ENCODE measurements around the gene SUCLG2. TPM values are rescaled to one million over a fixed set of nuclear protein-coding genes. Genes with fewer than 3 reads are reported as not detected.
A peak's percentile ranks its signal among the peaks of the same experiment; 100 is the strongest.

Gene SUCLG2
- total and polyA plus RNA-seq, 11 donors: 41.6 to 119 (median 77.6) TPM

DNA sequence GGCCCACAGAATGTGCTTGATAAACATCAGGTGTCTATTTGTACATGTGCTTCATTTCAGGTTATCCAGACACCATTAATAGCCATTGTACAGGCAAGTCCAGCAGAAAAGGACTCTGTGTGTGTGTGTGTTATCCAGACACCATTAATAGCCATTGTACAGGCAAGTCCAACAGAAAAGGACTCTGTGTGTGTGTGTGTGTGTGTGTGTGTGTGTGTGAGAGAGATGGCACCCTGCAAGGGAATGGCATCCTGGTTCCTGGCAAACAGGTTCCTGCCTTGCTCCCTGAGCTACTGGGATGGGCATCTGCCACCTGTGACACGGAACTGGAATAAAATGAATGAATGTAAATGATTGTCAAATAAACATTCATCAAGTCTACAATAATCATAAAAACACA lies 11.7 kb downstream of the SUCLG2 start:
- Histone ChIP-seq H3K9me3 (no peaks in the 10 kb centered on the region), H3K27me3 (no peaks in the 10 kb centered on the region), H3K27ac (no peak overlapping the region), H3K36me3 (peaks cover 0 to 4% (median 0%) of the 10 kb centered on the region in 9 donors), H3K4me3 (no peak overlapping the region), H3K4me1 (peaks cover 0 to 39% (median 4%) of the 10 kb centered on the region in 12 donors)
- DNase-seq (no peak), ATAC-seq (peak in 3 of 4 donors; percentile 31 to 58 (median 49))
- WGBS, 4 donors: 0 to 96% (median 79%) methylated on average over 1 of the region's 1 CpG
- intact Hi-C loops (cut with DNase I): no loop called here
- TF ChIP-seq POLR2A (IDR thresholded peaks at IDR 0.05): no peak
- TF ChIP-seq, protein P1, sequence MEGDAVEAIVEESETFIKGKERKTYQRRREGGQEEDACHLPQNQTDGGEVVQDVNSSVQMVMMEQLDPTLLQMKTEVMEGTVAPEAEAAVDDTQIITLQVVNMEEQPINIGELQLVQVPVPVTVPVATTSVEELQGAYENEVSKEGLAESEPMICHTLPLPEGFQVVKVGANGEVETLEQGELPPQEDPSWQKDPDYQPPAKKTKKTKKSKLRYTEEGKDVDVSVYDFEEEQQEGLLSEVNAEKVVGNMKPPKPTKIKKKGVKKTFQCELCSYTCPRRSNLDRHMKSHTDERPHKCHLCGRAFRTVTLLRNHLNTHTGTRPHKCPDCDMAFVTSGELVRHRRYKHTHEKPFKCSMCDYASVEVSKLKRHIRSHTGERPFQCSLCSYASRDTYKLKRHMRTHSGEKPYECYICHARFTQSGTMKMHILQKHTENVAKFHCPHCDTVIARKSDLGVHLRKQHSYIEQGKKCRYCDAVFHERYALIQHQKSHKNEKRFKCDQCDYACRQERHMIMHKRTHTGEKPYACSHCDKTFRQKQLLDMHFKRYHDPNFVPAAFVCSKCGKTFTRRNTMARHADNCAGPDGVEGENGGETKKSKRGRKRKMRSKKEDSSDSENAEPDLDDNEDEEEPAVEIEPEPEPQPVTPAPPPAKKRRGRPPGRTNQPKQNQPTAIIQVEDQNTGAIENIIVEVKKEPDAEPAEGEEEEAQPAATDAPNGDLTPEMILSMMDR (IDR thresholded peaks at IDR 0.05): no peak

GRCh38 chr3:67642190-67642589 lies 12.2 kb downstream of the SUCLG2 start:
- Histone ChIP-seq H3K4me3 (no peak overlapping the region), H3K4me1 (peaks cover 0 to 35% (median 3%) of the 10 kb centered on the region in 12 donors), H3K9me3 (no peaks in the 10 kb centered on the region), H3K27ac (no peak overlapping the region), H3K27me3 (no peaks in the 10 kb centered on the region), H3K36me3 (peaks cover 0 to 4% (median 0%) of the 10 kb centered on the region in 9 donors)
- intact Hi-C loops (cut with DNase I): no loop called here
- no peak for DNase-seq
- ATAC-seq: no peak
- WGBS, 4 donors: 92 to 96% (median 95%) methylated on average over 4 of the region's 4 CpGs
- TF ChIP-seq POLR2A (IDR thresholded peaks at IDR 0.05): no peak
- TF ChIP-seq, protein P1 (IDR thresholded peaks at IDR 0.05): no peak

- no peak for TF ChIP-seq POLR2A (IDR thresholded peaks at IDR 0.05)
- TF ChIP-seq, protein P1 (IDR thresholded peaks at IDR 0.05): no peak
- intact Hi-C loops (cut with DNase I): no loop called here
- ATAC-seq (no peak), DNase-seq (no peak)
- Histone ChIP-seq H3K36me3 (peaks cover 0 to 5% (median 0%) of the 10 kb centered on the region in 9 donors), H3K9me3 (no peaks in the 10 kb centered on the region), H3K4me3 (no peak overlapping the region), H3K4me1 (peaks cover 0 to 28% (median 2%) of the 10 kb centered on the region in 12 donors), H3K27ac (no peak overlapping the region), H3K27me3 (no peaks in the 10 kb centered on the region)
- 93 to 96% (median 95%) methylated on average over 3 of the region's 3 CpGs for WGBS, 4 donors
Measured at GRCh38 chr3:67641451-67641850, 13.0 kb downstream of the SUCLG2 start.

GRCh38 chr3:67640023-67640660 lies 14.3 kb downstream of the SUCLG2 start:
- TF ChIP-seq, protein P1 (IDR thresholded peaks at IDR 0.05): no peak
- no peak for TF ChIP-seq POLR2A (IDR thresholded peaks at IDR 0.05)
- ATAC-seq: no peak
- Histone ChIP-seq H3K27me3 (no peaks in the 10 kb centered on the region), H3K4me1 (peaks cover 0 to 31% (median 6%) of the 10 kb centered on the region in 12 donors), H3K36me3 (peaks cover 0 to 5% (median 0%) of the 10 kb centered on the region in 9 donors), H3K4me3 (no peak overlapping the region), H3K27ac (no peak overlapping the region), H3K9me3 (no peaks in the 10 kb centered on the region)
- no peak for DNase-seq
- intact Hi-C loops (cut with DNase I): no loop called here
- 87 to 95% (median 93%) methylated on average over 6 of the region's 6 CpGs for WGBS, 4 donors
